Loucy (cell line): Measurements from ENCODE around the gene MPRIP.

Experiments used
- H2AFZ ChIP-seq: fragments of 200-600 bp; sonication (generic); 2 replicates; pipeline ENCODE4 v1.6.0; 2016; ENCODE audit warnings: antibody characterized with exemption, mild to moderate bottlenecking, low read length, moderate library complexity
- H3F3A ChIP-seq: fragments of 200-600 bp; 2 replicates; pipeline ENCODE4 v1.6.0; 2016; ENCODE audit warnings: antibody characterized with exemption, low read depth, mild to moderate bottlenecking
- H3K27me3 ChIP-seq: fragments of 200-600 bp; sonication (generic); 2 replicates; pipeline ENCODE4 v1.6.1; 2014; ENCODE audit warnings: low read length, mild to moderate bottlenecking; ENCODE audit not compliant: insufficient read depth, poor library complexity, severe bottlenecking
- H3K36me3 ChIP-seq: fragments of 200-600 bp; sonication (generic); 2 replicates; pipeline ENCODE4 v1.6.1; 2016; ENCODE audit warnings: low read length; ENCODE audit not compliant: insufficient read depth
- H3K4me1 ChIP-seq: fragments of 200-600 bp; sonication (generic); 2 replicates; pipeline ENCODE4 v1.5.1; 2014; ENCODE audit warnings: low read length, mild to moderate bottlenecking; ENCODE audit not compliant: insufficient read depth, poor library complexity, severe bottlenecking
- H3K4me2 ChIP-seq: fragments of 200-600 bp; sonication (generic); 2 replicates; pipeline ENCODE4 v1.6.0; 2014; ENCODE audit warnings: antibody characterized with exemption, low read length, low read depth, mild to moderate bottlenecking; ENCODE audit not compliant: poor library complexity, severe bottlenecking
- H3K4me3 ChIP-seq: fragments of 200-600 bp; sonication (generic); 2 replicates; pipeline ENCODE4 v1.5.1; 2014; ENCODE audit warnings: low read length, mild to moderate bottlenecking, mixed read lengths; ENCODE audit not compliant: poor library complexity, severe bottlenecking
- H3K79me2 ChIP-seq: fragments of 200-600 bp; sonication (generic); 2 replicates; pipeline ENCODE4 v1.6.1; 2014; ENCODE audit warnings: low read length; ENCODE audit not compliant: insufficient read depth
- H3K9ac ChIP-seq: fragments of 200-600 bp; sonication (generic); 2 replicates; pipeline ENCODE4 v1.6.0; 2014; ENCODE audit warnings: mild to moderate bottlenecking, low read depth, low read length, moderate library complexity; ENCODE audit not compliant: poor library complexity, severe bottlenecking
- H3K9me2 ChIP-seq: fragments of 200-600 bp; sonication (generic); replicated peaks from 2 replicates; pipeline ENCODE4 v1.6.1; 2016; ENCODE audit warnings: low read depth, low read length, mixed read lengths
- H3K9me3 ChIP-seq: fragments of 200-600 bp; sonication (generic); 2 replicates; pipeline ENCODE4 v1.6.1; 2014; ENCODE audit warnings: mild to moderate bottlenecking, antibody characterized with exemption, low read length, low read depth; ENCODE audit not compliant: insufficient read depth
- H4K20me1 ChIP-seq: fragments of 200-600 bp; sonication (generic); 2 replicates; pipeline ENCODE4 v1.6.0; 2014; ENCODE audit warnings: antibody characterized with exemption, low read length, mild to moderate bottlenecking; ENCODE audit not compliant: insufficient read depth, poor library complexity, severe bottlenecking
- CTCF ChIP-seq: fragments of 200-600 bp; sonication (generic); conservative IDR thresholded peaks from 2 replicates; pipeline ENCODE4 v1.5.1; 2014; ENCODE audit warnings: mild to moderate bottlenecking, antibody characterized with exemption, low read length
- EZH2phosphoT487 ChIP-seq: fragments of 200-600 bp; IDR thresholded peaks from 2 replicates; pipeline ENCODE4 v1.6.1; 2018; ENCODE audit warnings: antibody characterized with exemption, mild to moderate bottlenecking, moderate library complexity, borderline replicate concordance

The MPRIP gene

GRCh38 chr17:17062866-17063265 lies 20.6 kb downstream of the MPRIP start:
- no peak overlapping the region for H3K4me3 ChIP-seq
- no peaks in the 10 kb centered on the region for H3K27me3 ChIP-seq
- H3K36me3 ChIP-seq, result peaks cover 12% of the 10 kb centered on the region; the same call in 1 of the 2 replicates
- no peak overlapping the region for H3K4me2 ChIP-seq
- H3K9ac ChIP-seq, result no peak overlapping the region
- no peaks in the 10 kb centered on the region for H3K9me2 ChIP-seq
- TF ChIP-seq CTCF (no peak), EZH2phosphoT487 (no peak)
- H3K9me3 ChIP-seq, result no peaks in the 10 kb centered on the region
- H3K79me2 ChIP-seq, result peaks cover 92% of the 10 kb centered on the region
- H2AFZ ChIP-seq, result no peak overlapping the region
- H3F3A ChIP-seq, result 0 out of 2 replicates have a peak, but pooled peaks cover 3% of the 10 kb centered on the region
- H3K4me1 ChIP-seq, result peaks cover 4% of the 10 kb centered on the region
- H4K20me1 ChIP-seq, result peaks cover 34% of the 10 kb centered on the region

- no peak overlapping the region for H3K4me3 ChIP-seq
- H3F3A ChIP-seq, result 0 out of 2 replicates have a peak, but pooled peaks cover 3% of the 10 kb centered on the region
- no peak overlapping the region for H2AFZ ChIP-seq
- peaks cover 89% of the 10 kb centered on the region for H3K79me2 ChIP-seq
- H3K9me3 ChIP-seq, result no peaks in the 10 kb centered on the region
- H3K4me2 ChIP-seq, result no peak overlapping the region
- H3K4me1 ChIP-seq, result peaks cover 4% of the 10 kb centered on the region
- H3K9ac ChIP-seq, result no peak overlapping the region
- H3K36me3 ChIP-seq, result peaks cover 5% of the 10 kb centered on the region; the same call in 1 of the 2 replicates
- peaks cover 34% of the 10 kb centered on the region for H4K20me1 ChIP-seq
- no peak for TF ChIP-seq EZH2phosphoT487
- no peak for TF ChIP-seq CTCF
- H3K27me3 ChIP-seq, result no peaks in the 10 kb centered on the region
- H3K9me2 ChIP-seq, result no peaks in the 10 kb centered on the region
Observed at GRCh38 chr17:17063546-17064122, 21.4 kb downstream of the MPRIP start.

- peaks cover 4% of the 10 kb centered on the region for H3K4me1 ChIP-seq
- no peak overlapping the region for H3K4me3 ChIP-seq
- no peak overlapping the region for H2AFZ ChIP-seq
- H3K9me2 ChIP-seq, result no peaks in the 10 kb centered on the region
- TF ChIP-seq EZH2phosphoT487 (no peak), CTCF (no peak)
- 0 out of 2 replicates have a peak, but pooled peaks cover 3% of the 10 kb centered on the region for H3F3A ChIP-seq
- H3K27me3 ChIP-seq, result no peaks in the 10 kb centered on the region
- H3K4me2 ChIP-seq, result no peak overlapping the region
- no peak overlapping the region for H3K9ac ChIP-seq
- H4K20me1 ChIP-seq, result peaks cover 34% of the 10 kb centered on the region
- H3K79me2 ChIP-seq, result peaks cover 89% of the 10 kb centered on the region
- no peaks in the 10 kb centered on the region for H3K9me3 ChIP-seq
- H3K36me3 ChIP-seq, result no peaks in the 10 kb centered on the region; the same call in 1 of the 2 replicates
Observed at GRCh38 chr17:17064322-17064721, 22.1 kb downstream of the MPRIP start.
